Skeletal muscle tissue (tissue), 4 donors: ENCODE measurements around the gene C14orf119. TPM values are rescaled to one million over a fixed set of nuclear protein-coding genes. Genes with fewer than 3 reads are reported as not detected.

Source experiments
- H3K27ac ChIP-seq: one replicate; pipeline ENCODE4 v1.7.0; 2013; ENCODE audit warnings: mild to moderate bottlenecking, low read depth, low read length, inconsistent platforms
- H3K27me3 ChIP-seq, 3 donors: one replicate each; pipeline ENCODE4 v1.7.0; 2013; ENCODE audit warnings: low read length in 3 of 3; ENCODE audit not compliant: control insufficient read depth in 3 of 3, insufficient read depth in 3 of 3
- H3K36me3 ChIP-seq, 3 donors: one replicate each; pipeline ENCODE4 v1.7.0; 2013; ENCODE audit warnings: low read length in 3 of 3; ENCODE audit not compliant: control insufficient read depth in 3 of 3, insufficient read depth in 3 of 3
- H3K4me1 ChIP-seq, 3 donors: one replicate each; pipeline ENCODE4 v1.7.0; 2013; ENCODE audit warnings: low read length in 3 of 3, mild to moderate bottlenecking in 3 of 3; ENCODE audit not compliant: control insufficient read depth in 3 of 3, insufficient read depth in 3 of 3
- H3K4me3 ChIP-seq, 3 donors: one replicate each; pipeline ENCODE4 v1.7.0; 2013; ENCODE audit warnings: low read length in 3 of 3
- H3K9ac ChIP-seq, 3 donors: one replicate each; pipeline ENCODE4 v1.7.0; 2013; ENCODE audit warnings: low read length in 3 of 3, mild to moderate bottlenecking in 3 of 3, moderate library complexity in 2 of 3, low read depth in 1 of 3
- H3K9me3 ChIP-seq, 3 donors: one replicate each; pipeline ENCODE4 v1.7.0; 2013; ENCODE audit warnings: low read length in 3 of 3; ENCODE audit not compliant: control insufficient read depth in 3 of 3
- total RNA-seq: library from RNA; depleted of rRNA; stranded (reverse); fragments of >200 nt; gene quantifications from one replicate; pipeline ENCODE4 v1.2.3, GENCODE V29; 2014
- donor health status: Osteomylitis.

C14orf119 gene
- total RNA-seq, 1 donor from 2014 or later = 24.5 TPM

DNA sequence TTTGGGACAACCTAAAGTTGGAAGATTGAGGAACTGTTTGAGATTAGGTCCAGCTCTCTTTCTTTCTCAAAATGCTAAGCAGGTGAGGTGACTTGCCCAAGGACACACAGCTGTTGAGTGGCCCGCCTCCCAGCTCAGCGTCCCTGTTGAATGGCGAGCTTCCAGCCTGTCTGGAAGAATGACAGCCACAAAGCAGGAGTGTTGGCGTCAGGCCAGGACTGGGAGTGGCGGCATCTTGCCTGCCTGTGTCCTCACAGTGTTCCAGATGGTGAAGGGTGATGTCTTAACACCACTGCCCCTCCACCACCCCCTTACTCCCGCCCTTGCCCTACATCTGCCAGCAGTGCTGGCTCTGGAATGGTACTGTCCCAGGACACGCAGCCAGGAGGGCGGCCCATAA is 28.1 kb downstream of the C14orf119 start:
- Histone ChIP-seq H3K27ac (no peak overlapping the region), H3K4me1 (peaks cover 34 to 53% (median 37%) of the 10 kb centered on the region in 3 donors), H3K9me3 (no peaks in the 10 kb centered on the region), H3K36me3 (peaks cover 17 to 18% (median 18%) of the 10 kb centered on the region in 3 donors), H3K4me3 (no peak overlapping the region), H3K27me3 (no peaks in the 10 kb centered on the region), H3K9ac (no peak overlapping the region)

DNA sequence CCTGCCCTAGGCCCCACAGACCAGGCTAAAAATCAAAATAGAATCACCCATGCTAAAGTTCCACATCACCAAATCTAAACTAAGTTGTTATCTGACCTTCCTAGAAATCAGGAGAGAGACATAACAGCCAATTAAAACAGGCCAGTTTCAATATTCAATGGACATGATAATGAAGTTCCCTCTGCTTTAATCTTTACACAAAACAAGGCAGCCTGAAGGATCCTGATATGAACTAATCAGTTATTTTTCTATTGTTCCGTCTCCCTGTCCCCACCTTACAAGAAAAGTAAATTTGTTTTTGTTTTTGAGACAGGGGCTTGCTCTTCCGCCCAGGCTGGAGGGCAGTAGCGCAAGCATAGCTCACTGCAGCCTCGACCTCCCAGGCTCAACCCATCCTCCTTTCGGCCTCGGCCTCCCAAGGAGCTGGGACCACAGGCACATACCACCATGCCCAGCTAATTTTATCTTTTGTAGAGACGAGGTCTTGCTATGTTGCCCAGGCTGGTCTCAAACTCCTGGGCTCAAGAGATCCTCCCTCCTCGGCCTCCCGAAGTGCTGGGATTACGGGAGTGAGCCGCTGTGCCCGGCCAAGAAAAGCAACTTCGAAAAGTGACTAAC is 29.1 kb downstream of the C14orf119 start:
- no peak overlapping the region for H3K9ac ChIP-seq
- no peaks in the 10 kb centered on the region for H3K27me3 ChIP-seq
- H3K9me3 ChIP-seq = no peaks in the 10 kb centered on the region
- no peak overlapping the region for H3K4me3 ChIP-seq
- H3K4me1 ChIP-seq = peaks cover 34 to 50% (median 37%) of the 10 kb centered on the region in 3 donors
- H3K27ac ChIP-seq = no peak overlapping the region
- H3K36me3 ChIP-seq = peaks cover 25 to 28% (median 26%) of the 10 kb centered on the region in 3 donors

DNA sequence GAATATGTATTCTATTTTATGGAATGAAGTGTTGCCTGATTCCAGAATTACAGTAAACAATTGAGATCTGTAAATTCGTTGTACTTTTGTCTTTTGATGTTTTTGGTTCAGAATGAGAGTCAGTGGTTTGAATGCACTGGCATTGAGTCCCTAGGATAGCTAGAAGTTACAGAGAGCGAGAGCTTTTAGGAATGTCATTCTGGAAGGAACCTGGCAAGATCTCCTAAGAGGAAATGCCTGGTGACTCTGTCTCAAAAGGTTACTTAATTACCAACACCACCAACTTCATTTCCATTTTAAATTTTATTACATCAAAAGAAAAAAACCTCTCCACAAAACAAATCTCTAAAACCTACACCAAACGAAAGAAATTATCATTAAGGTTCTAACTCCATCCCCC is 29.7 kb downstream of the C14orf119 start:
- Histone ChIP-seq H3K27ac (no peak overlapping the region), H3K27me3 (no peaks in the 10 kb centered on the region), H3K4me3 (no peak overlapping the region), H3K36me3 (peaks cover 29 to 33% (median 29%) of the 10 kb centered on the region in 3 donors), H3K9me3 (no peaks in the 10 kb centered on the region), H3K4me1 (peaks cover 34 to 45% (median 37%) of the 10 kb centered on the region in 3 donors), H3K9ac (no peak overlapping the region)

GRCh38 chr14:23125933-23126524 is 30.7 kb downstream of the C14orf119 start:
- no peak overlapping the region for H3K4me3 ChIP-seq
- H3K9me3 ChIP-seq = no peaks in the 10 kb centered on the region
- H3K4me1 ChIP-seq = peaks cover 34 to 43% (median 37%) of the 10 kb centered on the region in 3 donors
- peak overlapping the region; percentile 19 to 60 (median 21) for H3K9ac ChIP-seq
- peaks cover 32 to 44% (median 33%) of the 10 kb centered on the region in 3 donors for H3K36me3 ChIP-seq
- H3K27ac ChIP-seq = no peak overlapping the region
- H3K27me3 ChIP-seq = no peaks in the 10 kb centered on the region

DNA sequence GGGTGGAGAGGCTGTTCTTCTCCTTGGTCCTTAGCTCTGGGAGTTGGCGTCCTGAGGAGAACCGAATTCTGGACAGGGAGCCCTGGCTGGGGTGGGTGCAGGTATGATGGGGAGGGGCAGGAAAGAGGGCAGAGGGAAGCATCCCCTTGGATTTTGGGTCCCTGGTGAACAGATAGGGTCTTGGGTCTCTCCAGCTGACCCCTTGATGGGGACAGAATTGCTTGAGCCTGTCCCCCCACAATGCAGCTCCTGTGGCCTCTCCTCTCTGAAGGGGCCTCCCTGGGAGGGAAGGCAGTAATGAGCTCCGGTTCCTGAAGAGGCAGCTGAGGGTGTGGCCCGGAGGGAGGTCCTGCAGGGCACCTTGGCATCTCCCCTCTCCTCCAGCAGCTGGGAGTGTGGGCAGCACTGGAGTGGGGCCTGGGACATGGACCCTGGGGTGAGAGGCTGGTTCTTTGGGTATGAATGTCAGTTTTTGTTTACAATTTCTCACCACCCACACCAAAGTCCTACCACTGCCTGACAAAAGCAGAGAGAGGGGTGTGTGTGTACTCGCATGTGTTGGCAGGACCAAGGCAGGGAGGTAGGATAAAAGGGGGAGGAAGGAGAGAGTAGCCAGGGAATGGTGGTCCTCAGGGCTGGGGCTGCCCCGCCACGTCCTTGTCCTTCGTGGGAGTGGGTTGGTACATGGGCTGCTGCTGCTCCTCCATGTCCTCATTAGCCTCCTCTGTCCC is 31.4 kb downstream of the C14orf119 start:
- no peaks in the 10 kb centered on the region for H3K9me3 ChIP-seq
- no peak overlapping the region for H3K27ac ChIP-seq
- peaks cover 37 to 50% (median 38%) of the 10 kb centered on the region in 3 donors for H3K36me3 ChIP-seq
- peaks cover 30 to 36% (median 31%) of the 10 kb centered on the region in 3 donors for H3K4me1 ChIP-seq
- H3K27me3 ChIP-seq = no peaks in the 10 kb centered on the region
- peak overlapping the region in 1 of 3 donors; percentile 60 for H3K9ac ChIP-seq
- H3K4me3 ChIP-seq = no peak overlapping the region

- H3K4me3 ChIP-seq = no peak overlapping the region
- H3K9me3 ChIP-seq = no peaks in the 10 kb centered on the region
- no peak overlapping the region for H3K9ac ChIP-seq
- peaks cover 26 to 35% (median 31%) of the 10 kb centered on the region in 3 donors for H3K4me1 ChIP-seq
- peaks cover 38 to 52% (median 40%) of the 10 kb centered on the region in 3 donors for H3K36me3 ChIP-seq
- H3K27ac ChIP-seq = no peak overlapping the region
- no peaks in the 10 kb centered on the region for H3K27me3 ChIP-seq
These were observed 32.6 kb downstream of the C14orf119 start for GRCh38 chr14:23127861-23128260.

DNA sequence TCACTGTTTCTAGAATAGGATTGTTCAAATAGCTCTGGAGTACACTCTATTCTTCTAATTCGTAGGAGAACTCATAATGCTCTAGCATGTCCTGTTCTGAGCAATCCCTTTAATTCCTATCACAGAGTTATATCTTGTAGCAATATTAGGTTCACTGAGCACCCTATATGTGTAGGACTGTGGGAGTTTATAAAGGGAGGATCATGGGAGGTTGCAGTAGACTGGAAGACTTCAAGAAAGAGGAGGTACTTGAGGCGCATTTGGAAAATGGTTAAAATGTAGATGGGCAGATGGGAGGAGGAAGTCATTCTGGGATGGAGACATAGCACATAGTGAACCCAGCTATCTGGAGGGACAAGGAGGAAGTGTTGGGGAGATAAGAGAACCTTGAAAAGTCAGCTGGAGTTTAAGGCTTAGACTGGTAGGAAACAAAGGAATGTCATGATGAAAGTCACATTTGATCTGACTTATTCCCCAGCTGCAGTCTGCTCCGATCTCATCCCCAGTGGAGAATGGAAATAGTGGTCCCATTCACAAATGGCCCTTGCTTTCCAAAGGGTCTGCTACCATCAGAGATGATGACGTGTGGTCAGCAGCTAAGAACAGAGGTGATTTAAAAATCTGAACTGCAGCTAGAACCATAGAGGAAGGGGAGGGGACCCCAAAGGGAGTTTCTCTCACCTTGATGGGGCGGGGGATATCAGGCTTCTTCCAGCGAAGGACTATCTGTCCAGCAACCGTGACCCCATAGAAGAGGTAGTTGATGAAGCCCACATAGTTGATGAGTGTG is 33.9 kb downstream of the C14orf119 start:
- H3K27ac ChIP-seq = no peak overlapping the region
- no peak overlapping the region for H3K4me3 ChIP-seq
- peaks cover 40 to 52% (median 40%) of the 10 kb centered on the region in 3 donors for H3K36me3 ChIP-seq

GRCh38 chr14:23129759-23130316 is 34.5 kb downstream of the C14orf119 start:
- Histone ChIP-seq H3K9me3 (no peaks in the 10 kb centered on the region), H3K4me1 (peaks cover 18 to 19% (median 19%) of the 10 kb centered on the region in 3 donors), H3K27ac (no peak overlapping the region), H3K4me3 (no peak overlapping the region), H3K36me3 (peaks cover 40 to 52% (median 40%) of the 10 kb centered on the region in 3 donors), H3K9ac (no peak overlapping the region), H3K27me3 (no peaks in the 10 kb centered on the region)

More for the DNA sequence above, 33.9 kb downstream of the C14orf119 start:
- H3K27me3 ChIP-seq = no peaks in the 10 kb centered on the region
- peaks cover 18 to 24% (median 23%) of the 10 kb centered on the region in 3 donors for H3K4me1 ChIP-seq
- no peaks in the 10 kb centered on the region for H3K9me3 ChIP-seq
- H3K9ac ChIP-seq = no peak overlapping the region

DNA sequence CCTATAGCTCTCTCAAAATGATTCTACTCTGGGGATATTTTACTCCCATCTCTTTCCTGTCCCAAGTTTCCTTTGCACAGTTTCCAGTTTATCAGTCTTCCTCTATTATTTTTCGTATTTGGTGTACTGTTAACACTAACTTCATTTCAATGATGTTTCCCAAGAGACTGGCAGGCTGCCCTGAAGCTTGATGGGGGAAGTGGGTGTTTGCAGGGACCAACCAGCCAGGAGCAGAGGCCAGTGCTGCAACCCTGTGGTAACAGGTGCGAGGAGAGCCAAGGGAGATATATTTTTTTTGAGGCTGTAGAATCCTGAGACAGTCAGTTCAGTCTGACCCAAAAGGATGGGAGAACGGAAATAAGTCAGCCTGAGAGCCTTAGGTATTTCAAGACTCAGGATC is 35.6 kb downstream of the C14orf119 start:
- Histone ChIP-seq H3K9me3 (no peaks in the 10 kb centered on the region), H3K4me1 (peaks cover 10 to 14% (median 13%) of the 10 kb centered on the region in 3 donors), H3K36me3 (peaks cover 41 to 53% (median 41%) of the 10 kb centered on the region in 3 donors), H3K27ac (no peak overlapping the region), H3K4me3 (no peak overlapping the region), H3K27me3 (no peaks in the 10 kb centered on the region), H3K9ac (no peak overlapping the region)
